H1 (cell line): ENCODE measurements around the gene PLXNA4. TPM values are rescaled to one million over a fixed set of nuclear protein-coding genes. Genes with fewer than 3 reads are reported as not detected.

Source experiments
- ATF2 ChIP-seq: IDR thresholded peaks from 2 replicates; pipeline ENCODE4 v1.6.1; 2012; ENCODE audit warnings: low read length, inconsistent platforms
- CTBP2 ChIP-seq: IDR thresholded peaks from 2 replicates; pipeline ENCODE4 v1.7.0; 2011; ENCODE audit warnings: borderline replicate concordance, mild to moderate bottlenecking, moderate library complexity, mixed read lengths, low read length; ENCODE audit not compliant: insufficient read depth, insufficient read length
- EZH2 ChIP-seq: fragments of 200-600 bp; sonication (generic); IDR thresholded peaks from 2 replicates; pipeline ENCODE4 v1.7.1; 2012; ENCODE audit warnings: low read depth, mild to moderate bottlenecking, moderate library complexity, low read length, inconsistent platforms; ENCODE audit not compliant: severe bottlenecking
- FOSL1 ChIP-seq: IDR thresholded peaks from 2 replicates; pipeline ENCODE4 v1.6.1; 2011; ENCODE audit warnings: mild to moderate bottlenecking, low read depth, low read length, moderate library complexity; ENCODE audit not compliant: insufficient read depth
- SAP30 ChIP-seq: fragments of 300-600 bp; sonication (generic); IDR thresholded peaks from 2 replicates; pipeline ENCODE4 v1.7.1; 2012; ENCODE audit warnings: low read length, moderate library complexity, mild to moderate bottlenecking, inconsistent platforms; ENCODE audit not compliant: insufficient read depth, insufficient replicate concordance
- SRF ChIP-seq: IDR thresholded peaks from 2 replicates; pipeline ENCODE4 v1.6.1; 2011; ENCODE audit warnings: mild to moderate bottlenecking, low read depth, low read length, moderate library complexity
- polyA plus RNA-seq, 7 experiments: library from polyadenylated mRNA; depleted of rRNA in 3 of 7; stranded (reverse) in 5 of 7; unstranded in 2 of 7; fragments of >200 nt in 5 of 7; fragments of 200-250 nt in 2 of 7; gene quantifications; 1 replicate in 5 of 7; 2 replicates in 1 of 7; 4 replicates in 1 of 7; pipeline versions ENCODE4 v1.2.1 to v1.2.3, GENCODE V29; 2011 to 2013; ENCODE audit warnings: missing spikeins in 2 of 7, mixed read lengths in 2 of 7
- total RNA-seq: library from RNA; stranded (reverse); fragmentation: NEBNext Ultra II Directional; extraction: Animal tissue kit (Norgen Biotek cat#: 25700); gene quantifications from 2 replicates; pipeline ENCODE4 v1.2.1, GENCODE V29; 2021

PLXNA4 gene
- total and polyA plus RNA-seq, 2 of the 8 experiments (the other 6 are each of a cell fraction or from before 2014, with no cell fraction given) = 0.76 to 0.79 TPM

GRCh38 chr7:132239422-132239994 is 336.8 kb downstream of the PLXNA4 start (continued):
- TF ChIP-seq ATF2 (no peak), FOSL1 (no peak), SRF (no peak), EZH2 (no peak), CTBP2 (no peak), SAP30 (no peak)
